ENCODE data around the gene GABRG3.

DNA sequence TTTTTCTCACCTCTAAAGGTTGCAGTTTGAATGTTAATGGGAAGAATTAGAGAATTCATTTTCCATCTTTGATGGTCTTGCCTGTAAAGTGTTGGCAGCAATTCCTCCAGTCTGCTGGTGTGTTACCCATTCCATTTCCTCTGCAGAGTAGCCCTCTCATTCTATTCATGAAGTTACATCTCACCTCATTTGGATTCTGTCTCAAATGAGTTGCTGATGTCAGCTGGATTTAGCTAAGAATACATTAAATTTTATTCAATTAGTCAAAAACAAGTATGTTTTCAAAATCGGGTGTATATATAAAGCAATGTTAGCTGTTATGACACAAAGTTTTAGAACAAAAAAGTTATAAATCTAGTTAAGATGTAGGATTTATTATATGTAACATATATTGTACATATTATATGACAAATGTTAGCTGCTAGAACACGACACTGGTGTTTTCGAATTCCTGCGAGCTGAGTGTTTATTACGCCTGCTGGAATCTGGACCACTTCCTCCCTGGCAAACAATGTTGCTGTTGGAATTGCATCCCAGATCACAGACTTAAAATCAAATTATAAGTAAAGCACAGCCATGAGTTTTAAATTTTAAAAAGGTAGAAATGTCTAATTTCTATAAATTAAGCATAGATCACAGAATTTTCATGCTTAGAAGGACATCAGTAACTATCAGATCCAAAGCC is 611.9 kb downstream of the GABRG3 start:
- TF ChIP-seq, protein P1, sequence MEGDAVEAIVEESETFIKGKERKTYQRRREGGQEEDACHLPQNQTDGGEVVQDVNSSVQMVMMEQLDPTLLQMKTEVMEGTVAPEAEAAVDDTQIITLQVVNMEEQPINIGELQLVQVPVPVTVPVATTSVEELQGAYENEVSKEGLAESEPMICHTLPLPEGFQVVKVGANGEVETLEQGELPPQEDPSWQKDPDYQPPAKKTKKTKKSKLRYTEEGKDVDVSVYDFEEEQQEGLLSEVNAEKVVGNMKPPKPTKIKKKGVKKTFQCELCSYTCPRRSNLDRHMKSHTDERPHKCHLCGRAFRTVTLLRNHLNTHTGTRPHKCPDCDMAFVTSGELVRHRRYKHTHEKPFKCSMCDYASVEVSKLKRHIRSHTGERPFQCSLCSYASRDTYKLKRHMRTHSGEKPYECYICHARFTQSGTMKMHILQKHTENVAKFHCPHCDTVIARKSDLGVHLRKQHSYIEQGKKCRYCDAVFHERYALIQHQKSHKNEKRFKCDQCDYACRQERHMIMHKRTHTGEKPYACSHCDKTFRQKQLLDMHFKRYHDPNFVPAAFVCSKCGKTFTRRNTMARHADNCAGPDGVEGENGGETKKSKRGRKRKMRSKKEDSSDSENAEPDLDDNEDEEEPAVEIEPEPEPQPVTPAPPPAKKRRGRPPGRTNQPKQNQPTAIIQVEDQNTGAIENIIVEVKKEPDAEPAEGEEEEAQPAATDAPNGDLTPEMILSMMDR (IDR thresholded peaks at IDR 0.05; ENCODE audit: insufficient read depth, low read depth, low read length) = no peak
- no peak for TF ChIP-seq EZH2 (IDR thresholded peaks at IDR 0.05; ENCODE audit: insufficient read depth, low read length)

All from astrocyte (in vitro differentiated cells and primary cell).